ENCODE results near the gene UTP25.

UTP25 gene

DNA sequence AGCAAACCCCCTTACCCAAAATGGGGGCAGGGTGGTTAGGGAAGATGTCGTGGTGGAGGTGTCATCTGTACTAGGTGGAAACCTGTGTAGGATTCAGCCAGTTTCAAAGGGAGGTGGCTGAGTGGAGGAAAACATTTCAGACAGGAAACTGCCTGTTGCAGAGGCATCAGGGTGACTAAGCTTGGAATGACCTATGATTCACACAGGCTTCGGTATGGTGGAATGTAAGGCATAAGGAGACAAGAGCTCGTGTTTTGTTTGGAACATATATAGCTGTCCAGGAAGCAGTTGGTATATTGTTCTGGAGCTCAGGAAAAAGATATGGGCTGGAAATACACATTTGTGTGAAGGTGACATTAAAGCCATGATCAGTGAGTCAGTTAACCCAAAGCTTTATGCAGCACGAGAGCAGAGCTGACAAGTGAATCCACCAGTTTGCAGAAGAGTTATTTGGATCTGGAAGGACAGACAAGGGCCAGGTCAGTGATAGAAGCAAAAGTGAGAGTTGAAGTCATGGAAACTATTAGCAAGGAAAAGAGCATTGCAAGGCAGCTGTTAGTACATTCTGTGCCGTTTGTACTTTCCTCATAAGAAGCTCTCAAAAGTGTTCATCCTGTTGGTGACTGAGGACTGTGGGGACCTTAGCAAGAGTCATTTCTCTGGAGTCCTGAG is 12.2 kb downstream of the UTP25 start:
- H3K27me3 ChIP-seq (ENCODE audit: insufficient read depth, low read length): no peaks in the 10 kb centered on the region
- no peak overlapping the region for H3K27ac ChIP-seq (ENCODE audit: low read depth, low read length)
- H3K9me3 ChIP-seq (ENCODE audit: insufficient read depth, low read depth, low read length): no peaks in the 10 kb centered on the region
- H3K9ac ChIP-seq (ENCODE audit: low read depth, low read length): no peak overlapping the region
- no peak overlapping the region for H3K4me3 ChIP-seq (ENCODE audit: low read length)
- no peaks in the 10 kb centered on the region for H3K4me1 ChIP-seq (ENCODE audit: insufficient read depth, low read length)
- H3K36me3 ChIP-seq (ENCODE audit: insufficient read depth, low read length): peaks cover 98% of the 10 kb centered on the region
- 89% methylated on average over 5 of the region's 5 CpGs for WGBS

DNA sequence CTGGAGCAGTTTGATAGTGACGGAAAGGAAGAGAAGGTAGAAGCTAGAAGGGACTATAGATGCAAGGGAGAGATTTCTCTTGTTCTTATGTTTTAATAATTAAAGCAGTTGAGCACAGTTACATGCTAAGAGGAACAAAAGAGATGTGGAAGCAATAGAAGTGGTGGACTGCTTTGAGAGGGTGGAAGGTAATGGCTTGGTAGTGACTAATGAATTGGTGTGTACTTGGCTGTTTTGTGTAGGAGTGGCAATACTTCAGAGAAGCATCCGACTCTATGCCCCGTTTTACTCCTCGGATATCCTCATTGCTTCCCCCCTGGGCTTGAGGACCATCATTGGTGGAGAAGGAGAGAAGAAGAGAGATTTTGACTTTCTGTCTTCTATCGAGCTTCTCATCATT is 12.8 kb downstream of the UTP25 start:
- H3K9me3 ChIP-seq (ENCODE audit: insufficient read depth, low read depth, low read length): no peaks in the 10 kb centered on the region
- H3K27ac ChIP-seq (ENCODE audit: low read depth, low read length): no peak overlapping the region
- H3K36me3 ChIP-seq (ENCODE audit: insufficient read depth, low read length): peaks cover 98% of the 10 kb centered on the region
- no peak overlapping the region for H3K9ac ChIP-seq (ENCODE audit: low read depth, low read length)
- H3K4me1 ChIP-seq (ENCODE audit: insufficient read depth, low read length): no peaks in the 10 kb centered on the region
- WGBS: 96% methylated on average over 5 of the region's 5 CpGs
- H3K27me3 ChIP-seq (ENCODE audit: insufficient read depth, low read length): no peaks in the 10 kb centered on the region
- no peak overlapping the region for H3K4me3 ChIP-seq (ENCODE audit: low read length)

DNA sequence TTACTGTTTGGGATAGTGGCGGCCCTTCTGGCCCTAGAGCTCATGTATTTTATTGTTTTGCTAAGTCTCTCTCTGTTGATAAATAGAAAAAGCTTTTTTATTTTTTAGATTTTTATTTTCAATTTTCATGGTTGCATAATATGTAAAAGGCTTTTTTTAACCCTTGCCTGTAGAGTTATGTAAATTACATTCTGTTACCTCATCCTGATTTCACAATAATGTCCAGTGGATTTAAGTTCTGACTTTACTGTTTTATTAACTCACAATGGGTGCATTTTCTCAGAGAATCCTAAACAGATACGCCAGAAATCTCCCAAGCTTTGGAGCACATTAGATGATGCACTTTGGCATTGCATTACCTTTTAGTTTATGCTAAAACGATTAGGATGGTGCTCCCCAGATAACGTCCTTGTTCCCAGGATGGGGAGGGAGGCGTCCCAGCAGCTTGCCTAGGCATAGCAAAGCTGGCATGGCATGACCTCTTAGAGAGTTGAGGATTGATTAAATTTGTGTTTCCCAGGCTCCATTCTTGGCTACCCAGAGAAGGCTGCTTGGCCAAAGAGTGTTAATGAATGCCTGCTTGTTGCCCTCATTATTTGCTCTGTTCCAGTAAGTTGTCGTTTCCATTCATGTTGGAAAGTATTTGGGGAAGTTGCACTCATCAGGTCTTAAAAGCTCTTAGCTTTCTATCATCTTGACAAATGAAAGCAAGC is 17.1 kb downstream of the UTP25 start:
- H3K27me3 ChIP-seq (ENCODE audit: insufficient read depth, low read length): no peaks in the 10 kb centered on the region
- H3K4me3 ChIP-seq (ENCODE audit: low read length): no peak overlapping the region
- peaks cover 91% of the 10 kb centered on the region for H3K36me3 ChIP-seq (ENCODE audit: insufficient read depth, low read length)
- H3K9me3 ChIP-seq (ENCODE audit: insufficient read depth, low read depth, low read length): no peaks in the 10 kb centered on the region
- WGBS: 93% methylated on average over 6 of the region's 6 CpGs
- no peak overlapping the region for H3K27ac ChIP-seq (ENCODE audit: low read depth, low read length)
- no peaks in the 10 kb centered on the region for H3K4me1 ChIP-seq (ENCODE audit: insufficient read depth, low read length)
- H3K9ac ChIP-seq (ENCODE audit: low read depth, low read length): no peak overlapping the region

DNA sequence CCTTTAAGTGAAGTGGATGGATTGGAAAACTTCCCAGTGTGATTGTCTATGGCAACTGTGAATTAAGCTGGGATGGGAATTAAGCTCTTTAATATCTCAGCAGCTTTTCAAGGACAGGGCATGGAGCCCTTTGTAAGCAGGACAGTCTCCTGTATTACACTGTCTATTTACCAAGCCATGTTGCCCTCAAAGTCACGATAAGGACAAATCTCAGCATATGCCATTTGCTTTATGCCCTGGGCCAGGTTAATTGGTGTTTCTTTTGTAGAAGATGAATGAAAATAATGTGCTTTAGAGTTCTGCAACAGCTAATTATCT is 17.6 kb downstream of the UTP25 start:
- WGBS: 100% methylated on average over 1 of the region's 1 CpG

DNA sequence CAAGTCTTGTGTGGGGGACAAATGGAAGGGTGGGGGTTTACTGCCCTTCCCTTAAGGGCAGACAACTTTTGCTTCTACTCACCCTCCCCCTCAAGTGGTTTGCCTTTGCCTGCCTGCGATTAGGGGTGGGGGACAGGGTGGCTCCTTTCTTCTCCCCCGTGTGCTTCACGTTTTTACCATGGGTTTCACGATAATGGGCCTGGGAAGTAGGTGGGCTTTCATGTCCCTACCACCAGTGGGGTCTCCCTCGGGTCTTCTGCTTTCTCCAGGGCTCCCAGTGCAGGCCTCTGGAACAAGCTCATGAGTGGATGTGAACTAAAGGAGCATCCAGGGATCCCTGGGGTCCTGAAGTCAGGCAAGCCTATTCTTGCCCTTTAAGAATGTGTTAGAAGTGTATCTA is 21.6 kb downstream of the UTP25 start:
- 93% methylated on average over 5 of the region's 5 CpGs for WGBS
- H3K27ac ChIP-seq (ENCODE audit: low read depth, low read length): no peak overlapping the region
- H3K9ac ChIP-seq (ENCODE audit: low read depth, low read length): no peak overlapping the region
- no peaks in the 10 kb centered on the region for H3K9me3 ChIP-seq (ENCODE audit: insufficient read depth, low read depth, low read length)
- no peak overlapping the region for H3K4me3 ChIP-seq (ENCODE audit: low read length)
- H3K4me1 ChIP-seq (ENCODE audit: insufficient read depth, low read length): no peaks in the 10 kb centered on the region
- no peaks in the 10 kb centered on the region for H3K27me3 ChIP-seq (ENCODE audit: insufficient read depth, low read length)
- peaks cover 90% of the 10 kb centered on the region for H3K36me3 ChIP-seq (ENCODE audit: insufficient read depth, low read length)

More for the DNA sequence above, 17.6 kb downstream of the UTP25 start:
- Histone ChIP-seq H3K4me3 (ENCODE audit: low read length) (no peak overlapping the region), H3K27me3 (ENCODE audit: insufficient read depth, low read length) (no peaks in the 10 kb centered on the region), H3K9ac (ENCODE audit: low read depth, low read length) (no peak overlapping the region), H3K9me3 (ENCODE audit: insufficient read depth, low read depth, low read length) (no peaks in the 10 kb centered on the region), H3K4me1 (ENCODE audit: insufficient read depth, low read length) (no peaks in the 10 kb centered on the region), H3K36me3 (ENCODE audit: insufficient read depth, low read length) (peaks cover 90% of the 10 kb centered on the region), H3K27ac (ENCODE audit: low read depth, low read length) (no peak overlapping the region)

DNA sequence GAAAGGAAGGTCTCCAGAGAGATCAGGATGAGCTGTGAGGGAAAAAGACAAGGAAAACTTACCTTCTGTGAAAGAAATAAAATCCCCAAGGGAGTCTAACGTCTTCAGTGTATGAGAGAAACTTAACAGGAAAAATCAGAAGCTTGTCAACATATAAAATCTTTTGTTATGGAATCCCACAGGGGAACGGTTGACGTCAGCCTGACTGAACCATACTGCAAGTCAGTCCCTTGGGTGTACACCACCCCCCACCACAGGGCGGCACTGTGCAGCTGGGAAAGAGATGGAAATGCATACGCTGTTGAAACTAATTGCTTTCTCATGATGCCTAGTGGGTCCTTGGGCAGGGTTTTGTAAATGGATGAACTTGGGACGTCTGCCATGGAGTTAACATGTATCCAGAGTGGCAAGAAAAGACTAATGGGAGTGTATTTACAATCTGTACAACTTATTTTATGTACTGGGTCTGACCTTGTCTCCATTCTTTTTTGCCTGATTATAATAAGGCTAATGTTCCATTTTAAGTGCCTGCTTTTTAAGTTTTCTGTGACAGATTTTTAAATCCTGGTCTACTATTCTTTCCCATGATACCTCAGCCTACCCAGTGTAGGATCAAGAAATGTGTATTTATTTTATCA is 22.7 kb downstream of the UTP25 start:
- Histone ChIP-seq H3K36me3 (ENCODE audit: insufficient read depth, low read length) (peaks cover 83% of the 10 kb centered on the region), H3K9ac (ENCODE audit: low read depth, low read length) (no peak overlapping the region), H3K4me1 (ENCODE audit: insufficient read depth, low read length) (no peaks in the 10 kb centered on the region), H3K27me3 (ENCODE audit: insufficient read depth, low read length) (no peaks in the 10 kb centered on the region), H3K9me3 (ENCODE audit: insufficient read depth, low read depth, low read length) (no peaks in the 10 kb centered on the region), H3K27ac (ENCODE audit: low read depth, low read length) (no peak overlapping the region), H3K4me3 (ENCODE audit: low read length) (no peak overlapping the region)
- 69% methylated on average over 6 of the region's 6 CpGs for WGBS

DNA sequence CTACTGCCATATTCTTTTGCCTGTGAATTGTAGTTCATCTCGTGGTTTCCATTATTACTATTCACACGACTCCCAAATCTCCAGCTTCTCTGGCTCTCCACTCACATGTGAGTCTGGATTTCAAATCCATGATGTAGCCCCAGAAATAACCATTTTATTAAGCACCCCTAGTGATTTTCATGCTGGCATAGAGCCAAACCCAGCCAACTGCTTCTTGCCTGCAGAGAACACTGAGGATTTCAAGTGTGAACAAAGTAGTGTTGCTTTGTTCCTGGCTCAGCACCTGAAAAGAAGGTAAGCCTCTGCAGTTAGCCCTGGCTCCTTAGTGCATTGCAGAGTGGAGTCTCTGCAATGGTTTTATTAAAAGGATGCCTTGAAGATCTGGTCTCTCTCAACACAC is 25.9 kb downstream of the UTP25 start:
- Histone ChIP-seq H3K4me3 (ENCODE audit: low read length) (no peak overlapping the region), H3K9me3 (ENCODE audit: insufficient read depth, low read depth, low read length) (no peaks in the 10 kb centered on the region), H3K27ac (ENCODE audit: low read depth, low read length) (no peak overlapping the region), H3K4me1 (ENCODE audit: insufficient read depth, low read length) (no peaks in the 10 kb centered on the region), H3K9ac (ENCODE audit: low read depth, low read length) (no peak overlapping the region), H3K36me3 (ENCODE audit: insufficient read depth, low read length) (peaks cover 52% of the 10 kb centered on the region), H3K27me3 (ENCODE audit: insufficient read depth, low read length) (no peaks in the 10 kb centered on the region)
- WGBS: 93% methylated on average over 2 of the region's 2 CpGs

DNA sequence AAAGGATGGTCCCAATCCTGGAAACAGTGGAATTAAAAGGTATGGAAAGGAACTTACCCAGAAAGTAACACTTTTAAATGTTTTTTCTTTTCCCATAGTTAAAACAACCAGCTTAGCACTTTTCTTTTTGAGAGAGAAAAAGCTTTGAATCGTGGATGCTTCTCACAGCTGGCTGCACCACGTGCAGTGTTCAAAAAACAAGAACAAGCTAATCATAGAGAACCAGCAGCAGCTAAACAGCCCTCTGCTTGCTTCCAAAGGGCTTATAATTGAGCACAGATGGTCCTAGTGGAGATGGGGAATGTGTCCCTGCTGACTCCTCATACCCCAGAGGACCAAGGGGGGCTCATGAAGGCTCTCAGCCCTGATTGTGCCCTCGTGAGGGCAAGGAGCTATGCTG is 26.4 kb downstream of the UTP25 start:
- peaks cover 49% of the 10 kb centered on the region for H3K36me3 ChIP-seq (ENCODE audit: insufficient read depth, low read length)
- H3K27me3 ChIP-seq (ENCODE audit: insufficient read depth, low read length): no peaks in the 10 kb centered on the region
- no peaks in the 10 kb centered on the region for H3K4me1 ChIP-seq (ENCODE audit: insufficient read depth, low read length)

DNA sequence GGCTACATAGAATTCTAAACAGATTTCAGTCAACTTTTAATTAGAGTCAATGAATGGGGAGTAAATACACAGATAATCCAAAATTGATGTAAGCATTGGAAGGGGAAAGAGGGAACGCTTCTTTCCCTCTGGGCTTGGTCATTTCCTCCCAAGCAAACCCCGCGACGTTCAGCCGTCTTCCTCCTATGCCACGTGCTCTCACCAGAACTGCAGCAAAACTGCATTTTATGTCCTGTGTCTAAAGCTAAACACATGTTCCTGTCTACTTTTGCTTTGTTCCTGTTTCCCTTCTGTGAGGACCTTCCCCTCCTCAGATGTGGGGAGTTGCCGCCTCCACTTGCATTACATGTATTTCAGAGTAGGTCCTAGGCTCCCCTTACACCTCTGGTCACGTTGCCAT is 27.2 kb downstream of the UTP25 start:
- H3K36me3 ChIP-seq (ENCODE audit: insufficient read depth, low read length): peaks cover 45% of the 10 kb centered on the region
- H3K27me3 ChIP-seq (ENCODE audit: insufficient read depth, low read length): no peaks in the 10 kb centered on the region
- H3K9ac ChIP-seq (ENCODE audit: low read depth, low read length): no peak overlapping the region
- WGBS: 95% methylated on average over 8 of the region's 8 CpGs
- no peak overlapping the region for H3K27ac ChIP-seq (ENCODE audit: low read depth, low read length)
- H3K9me3 ChIP-seq (ENCODE audit: insufficient read depth, low read depth, low read length): no peaks in the 10 kb centered on the region
- no peak overlapping the region for H3K4me3 ChIP-seq (ENCODE audit: low read length)
- no peaks in the 10 kb centered on the region for H3K4me1 ChIP-seq (ENCODE audit: insufficient read depth, low read length)

More for the DNA sequence above, 26.4 kb downstream of the UTP25 start:
- Histone ChIP-seq H3K9ac (ENCODE audit: low read depth, low read length) (no peak overlapping the region), H3K27ac (ENCODE audit: low read depth, low read length) (no peak overlapping the region), H3K4me3 (ENCODE audit: low read length) (no peak overlapping the region), H3K9me3 (ENCODE audit: insufficient read depth, low read depth, low read length) (no peaks in the 10 kb centered on the region)
- WGBS: 95% methylated on average over 3 of the region's 3 CpGs

DNA sequence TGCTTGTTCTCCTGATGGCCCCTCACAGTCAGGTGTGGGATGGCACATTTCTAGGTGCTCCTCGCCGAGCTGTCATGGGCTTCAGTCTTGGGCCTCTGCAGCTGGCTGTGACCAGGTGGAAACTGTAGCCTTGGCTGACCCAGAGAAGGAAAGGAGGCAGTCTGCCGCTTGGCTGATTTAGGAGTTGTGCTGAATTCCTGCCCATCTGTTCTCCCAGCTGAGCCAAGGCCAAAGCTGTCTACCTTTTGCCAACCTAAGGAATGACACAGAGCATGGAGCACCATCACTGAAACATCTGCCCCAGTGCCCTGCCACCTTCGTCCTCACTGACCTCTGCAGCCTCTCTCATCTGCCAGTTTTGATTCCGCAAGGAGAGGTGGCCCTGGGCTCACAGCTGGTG is 27.9 kb downstream of the UTP25 start:
- Histone ChIP-seq H3K9ac (ENCODE audit: low read depth, low read length) (no peak overlapping the region), H3K4me1 (ENCODE audit: insufficient read depth, low read length) (peaks cover 2% of the 10 kb centered on the region), H3K27ac (ENCODE audit: low read depth, low read length) (no peak overlapping the region), H3K36me3 (ENCODE audit: insufficient read depth, low read length) (peaks cover 41% of the 10 kb centered on the region), H3K27me3 (ENCODE audit: insufficient read depth, low read length) (no peaks in the 10 kb centered on the region), H3K4me3 (ENCODE audit: low read length) (no peak overlapping the region), H3K9me3 (ENCODE audit: insufficient read depth, low read depth, low read length) (no peaks in the 10 kb centered on the region)
- WGBS: 94% methylated on average over 5 of the region's 5 CpGs

DNA sequence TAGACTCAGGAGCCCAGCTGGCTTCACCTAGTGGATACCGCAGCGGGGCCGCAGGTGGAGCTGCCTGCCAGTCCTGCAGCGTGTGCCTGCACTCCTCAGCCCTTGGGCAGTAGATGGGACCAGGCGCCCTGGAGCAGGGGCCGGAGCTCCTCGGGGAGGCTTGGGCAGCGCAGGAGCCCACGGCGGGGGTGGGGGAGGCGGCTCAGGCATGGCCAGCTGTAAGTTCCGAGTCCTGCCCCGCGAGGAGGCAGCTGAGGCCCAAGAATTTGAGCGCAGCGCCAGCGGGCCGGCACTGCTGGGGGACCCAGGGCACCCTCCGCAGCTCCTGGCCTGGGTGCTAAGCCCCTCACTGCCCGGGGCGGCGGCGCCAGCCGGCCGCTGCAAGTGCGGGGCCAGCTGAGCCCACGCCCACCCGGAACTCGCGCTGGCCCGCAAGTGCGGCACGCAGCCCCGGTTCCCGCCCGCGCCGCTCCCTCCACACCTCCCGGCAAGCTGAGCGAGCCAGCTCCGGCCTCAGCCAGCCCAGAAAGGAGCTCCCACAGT is 30.9 kb downstream of the UTP25 start:
- Histone ChIP-seq H3K27me3 (ENCODE audit: insufficient read depth, low read length) (0 out of 2 replicates have a peak, but pooled peaks cover 4% of the 10 kb centered on the region), H3K27ac (ENCODE audit: low read depth, low read length) (no peak overlapping the region), H3K4me1 (ENCODE audit: insufficient read depth, low read length) (peaks cover 20% of the 10 kb centered on the region), H3K9me3 (ENCODE audit: insufficient read depth, low read depth, low read length) (no peaks in the 10 kb centered on the region), H3K4me3 (ENCODE audit: low read length) (no peak overlapping the region), H3K9ac (ENCODE audit: low read depth, low read length) (no peak overlapping the region), H3K36me3 (ENCODE audit: insufficient read depth, low read length) (peaks cover 11% of the 10 kb centered on the region)
- WGBS: 96% methylated on average over 41 of the region's 41 CpGs
